Nephron (organoid): ENCODE results near the gene ALMS1.
A peak's percentile ranks its signal among the peaks of the same experiment; 100 is the strongest.
"Not testable (repeated sequence)": the region's sequence is repeated elsewhere in the genome, so short reads cannot be mapped to it uniquely, and the experiment has no call there.

ENCODE experiments used
- H3K27ac Mint-ChIP-seq, 3 experiments: 2 replicates each; pipeline ENCODE4 v1.8.0; 2020; ENCODE audit warnings: mixed read lengths in 3 of 3, mild to moderate bottlenecking in 2 of 3, moderate library complexity in 1 of 3
- H3K27me3 Mint-ChIP-seq: 2 replicates; pipeline ENCODE4 v1.8.0; 2021; ENCODE audit warnings: low read depth, mild to moderate bottlenecking, moderate library complexity, mixed read lengths
- H3K36me3 Mint-ChIP-seq: 2 replicates; pipeline ENCODE4 v1.8.0; 2020; ENCODE audit warnings: low read depth, mixed read lengths
- H3K4me1 Mint-ChIP-seq: 2 replicates; pipeline ENCODE4 v1.8.0; 2020; ENCODE audit warnings: mixed read lengths
- H3K4me3 Mint-ChIP-seq, 3 experiments: 2 replicates each; pipeline ENCODE4 v1.8.0; 2020; ENCODE audit warnings: mild to moderate bottlenecking in 3 of 3, mixed read lengths in 3 of 3, moderate library complexity in 2 of 3
- H3K9me3 Mint-ChIP-seq: 2 replicates; pipeline ENCODE4 v1.8.0; 2020; ENCODE audit warnings: mixed read lengths
- CTCF ChIP-seq, 3 experiments: fragments of 200-600 bp; sonication (generic); IDR thresholded peaks; one replicate each; pipeline ENCODE4 v1.5.0; 2021; ENCODE audit warnings: antibody characterized with exemption in 3 of 3; ENCODE audit not compliant: unreplicated experiment in 3 of 3

Gene ALMS1

GRCh38 chr2:73642338-73643018 lies 256.8 kb downstream of the ALMS1 start, which contains the start of gene NAT8:
Gene NAT8, minus strand, starts transcription at chr2:73642422. Its CDS starts 794 bp downstream, at chr2:73641628.
- Mint-ChIP-seq H3K9me3 (peaks cover 16% of the 10 kb centered on the region), H3K27ac (peak within 1 kb of the TSS in 2 of 3 experiments; percentile 41 to 89), H3K27me3 (peaks cover 11% of the 10 kb centered on the region), H3K36me3 (no peaks in the 10 kb centered on the region), H3K4me3 (peak within 1 kb of the TSS in 1 of 3 experiments; percentile 35), H3K4me1 (no peaks in the 10 kb centered on the region)
- TF ChIP-seq CTCF (IDR thresholded peaks at IDR 0.05; ENCODE audit: unreplicated experiment in 3 of 3) = no peak

GRCh38 chr2:73647690-73648089 lies 262.1 kb downstream of the ALMS1 start:
- H3K4me1 Mint-ChIP-seq, H3K9me3 Mint-ChIP-seq, H3K27ac Mint-ChIP-seq, H3K36me3 Mint-ChIP-seq, H3K4me3 Mint-ChIP-seq: not testable (repeated sequence)
- peaks cover 16% of the 10 kb centered on the region for H3K27me3 Mint-ChIP-seq

- TF ChIP-seq CTCF (IDR thresholded peaks at IDR 0.05; ENCODE audit: unreplicated experiment in 3 of 3) = no peak
- Mint-ChIP-seq H3K27ac (peak overlapping the region in 1 of 3 experiments; percentile 77), H3K27me3 (peaks cover 4% of the 10 kb centered on the region), H3K4me3 (no peak overlapping the region), H3K4me1 (no peaks in the 10 kb centered on the region), H3K9me3 (peaks cover 6% of the 10 kb centered on the region), H3K36me3 (peaks cover 4% of the 10 kb centered on the region)
These were observed 266.1 kb downstream of the ALMS1 start for GRCh38 chr2:73651591-73652230.

GRCh38 chr2:73652348-73652747 lies 266.7 kb downstream of the ALMS1 start:
- H3K36me3 Mint-ChIP-seq = peaks cover 4% of the 10 kb centered on the region
- TF ChIP-seq CTCF (IDR thresholded peaks at IDR 0.05; ENCODE audit: unreplicated experiment in 3 of 3) = no peak
- peaks cover 3% of the 10 kb centered on the region for H3K9me3 Mint-ChIP-seq
- no peak overlapping the region for H3K4me3 Mint-ChIP-seq
- no peaks in the 10 kb centered on the region for H3K4me1 Mint-ChIP-seq
- peaks cover 4% of the 10 kb centered on the region for H3K27me3 Mint-ChIP-seq
- no peak overlapping the region for H3K27ac Mint-ChIP-seq

GRCh38 chr2:73654175-73654574 lies 268.5 kb downstream of the ALMS1 start:
- Mint-ChIP-seq H3K27me3 (peaks cover 4% of the 10 kb centered on the region), H3K4me1 (no peaks in the 10 kb centered on the region), H3K4me3 (no peak overlapping the region), H3K27ac (no peak overlapping the region), H3K9me3 (peaks cover 2% of the 10 kb centered on the region), H3K36me3 (no peaks in the 10 kb centered on the region)
- no peak for TF ChIP-seq CTCF (IDR thresholded peaks at IDR 0.05; ENCODE audit: unreplicated experiment in 3 of 3)
